ENCODE measurements around the gene LKAAEAR1.

The LKAAEAR1 gene

GRCh38 chr20:64049060-64049877 is 34.9 kb downstream of the LKAAEAR1 start, which contains the start of gene SOX18:
Gene SOX18, minus strand, starts transcription at chr20:64049639. Its CDS starts 123 bp downstream, at chr20:64049516.
- DNase-seq = peak in 1 of 2 experiments; percentile 77

GRCh38 chr20:64048402-64049044 is 35.7 kb downstream of the LKAAEAR1 start:
- DNase-seq = no peak

DNA sequence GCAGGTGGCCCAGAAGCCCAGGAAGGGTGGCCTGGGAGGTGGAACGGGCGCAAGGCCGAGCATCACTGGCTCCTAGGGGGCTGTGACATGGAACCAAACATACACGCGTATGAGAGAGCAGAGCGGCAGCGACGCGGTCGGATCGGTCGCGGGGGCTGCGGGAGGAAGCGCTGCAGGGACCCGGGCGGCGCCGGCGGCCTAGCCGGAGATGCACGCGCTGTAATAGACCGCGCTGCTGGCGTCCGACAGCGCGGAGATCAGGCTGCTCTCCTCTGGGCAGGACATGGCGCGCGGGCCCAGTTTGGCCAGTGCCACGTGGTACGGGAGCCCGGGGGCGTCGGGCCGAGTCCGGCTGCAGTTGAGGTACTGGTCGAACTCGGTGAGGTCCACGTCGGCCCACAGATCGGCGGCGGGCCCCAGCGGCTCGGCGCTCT is 36.2 kb downstream of the LKAAEAR1 start:
- peak in 1 of 2 experiments; percentile 52 for DNase-seq

DNA sequence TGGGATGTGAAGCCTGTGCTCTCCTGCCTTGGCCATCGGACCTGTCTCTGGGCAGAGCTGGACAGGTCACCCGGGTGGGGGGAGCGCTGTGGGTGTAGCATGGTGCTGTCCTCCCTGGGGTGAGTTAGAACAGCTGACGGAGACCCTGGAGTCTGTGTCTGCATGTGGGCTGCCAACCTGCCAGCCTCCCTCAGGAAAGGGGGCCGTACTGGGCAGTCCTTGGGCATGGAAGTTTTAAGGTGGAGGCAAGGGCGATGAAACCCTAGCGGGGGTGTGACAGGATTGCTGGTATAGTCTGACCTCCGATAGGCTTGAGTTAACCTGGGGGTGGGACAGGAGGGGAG is 37.2 kb downstream of the LKAAEAR1 start:
- DNase-seq = no peak

GRCh38 chr20:64045346-64046011 is 38.7 kb downstream of the LKAAEAR1 start:
- no peak for DNase-seq

DNA sequence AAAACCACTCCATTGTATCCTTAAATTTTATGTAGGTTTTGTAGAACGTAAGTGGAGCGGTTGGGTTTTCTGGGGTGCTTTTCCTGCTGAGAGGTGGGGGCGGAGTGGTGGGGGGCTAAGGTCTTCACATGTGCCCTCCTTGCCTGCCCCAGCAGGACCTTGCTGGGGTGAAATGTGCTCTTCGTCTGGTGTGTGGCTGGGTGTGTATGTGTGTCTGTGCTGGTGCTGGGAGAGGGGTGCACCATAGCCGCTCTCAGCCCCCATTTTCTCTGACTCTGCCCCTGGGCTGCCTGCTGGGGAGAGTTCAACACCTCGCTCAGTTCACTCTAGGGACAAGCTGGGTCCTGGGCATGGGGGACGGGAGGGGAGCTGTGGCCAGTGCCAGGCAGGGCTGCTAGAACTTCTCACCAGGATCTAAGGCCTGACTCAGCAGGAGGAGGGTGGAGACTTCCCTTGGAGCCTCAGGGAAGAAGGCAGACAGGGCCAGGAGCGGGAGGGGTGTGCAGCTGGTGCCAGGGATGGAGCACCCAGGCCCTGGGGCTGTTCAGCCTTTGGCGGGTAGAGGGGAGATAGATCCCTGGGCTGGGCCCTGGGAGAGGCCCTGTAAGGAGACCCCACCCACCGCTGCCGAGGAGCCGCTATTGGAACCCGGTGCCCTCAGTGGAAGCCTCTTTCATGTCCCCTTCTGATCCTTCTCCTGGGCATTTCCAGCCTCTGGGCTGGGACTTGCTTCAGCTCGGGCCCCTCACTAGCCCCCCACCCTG is 39.5 kb downstream of the LKAAEAR1 start:
- DNase-seq = no peak

- no peak for DNase-seq
These were observed 40.4 kb downstream of the LKAAEAR1 start for GRCh38 chr20:64043768-64044167.

GRCh38 chr20:64042054-64042781 is 42.0 kb downstream of the LKAAEAR1 start:
- peak in 1 of 2 experiments; percentile 53 for DNase-seq

DNA sequence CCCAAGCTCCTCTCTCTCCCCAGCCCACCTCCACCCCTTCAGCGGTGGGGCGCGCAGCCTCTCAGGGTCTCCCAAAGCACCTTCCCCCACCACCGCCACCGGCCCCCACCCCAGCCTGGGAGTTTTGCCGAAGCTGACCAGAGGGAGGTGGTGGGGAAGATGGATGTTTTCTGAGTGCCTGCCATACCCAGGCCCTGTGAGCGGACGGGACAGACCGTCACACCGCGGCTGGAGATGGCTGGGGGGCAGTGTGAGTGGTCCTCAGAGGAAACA is 42.5 kb downstream of the LKAAEAR1 start:
- DNase-seq = no peak

DNA sequence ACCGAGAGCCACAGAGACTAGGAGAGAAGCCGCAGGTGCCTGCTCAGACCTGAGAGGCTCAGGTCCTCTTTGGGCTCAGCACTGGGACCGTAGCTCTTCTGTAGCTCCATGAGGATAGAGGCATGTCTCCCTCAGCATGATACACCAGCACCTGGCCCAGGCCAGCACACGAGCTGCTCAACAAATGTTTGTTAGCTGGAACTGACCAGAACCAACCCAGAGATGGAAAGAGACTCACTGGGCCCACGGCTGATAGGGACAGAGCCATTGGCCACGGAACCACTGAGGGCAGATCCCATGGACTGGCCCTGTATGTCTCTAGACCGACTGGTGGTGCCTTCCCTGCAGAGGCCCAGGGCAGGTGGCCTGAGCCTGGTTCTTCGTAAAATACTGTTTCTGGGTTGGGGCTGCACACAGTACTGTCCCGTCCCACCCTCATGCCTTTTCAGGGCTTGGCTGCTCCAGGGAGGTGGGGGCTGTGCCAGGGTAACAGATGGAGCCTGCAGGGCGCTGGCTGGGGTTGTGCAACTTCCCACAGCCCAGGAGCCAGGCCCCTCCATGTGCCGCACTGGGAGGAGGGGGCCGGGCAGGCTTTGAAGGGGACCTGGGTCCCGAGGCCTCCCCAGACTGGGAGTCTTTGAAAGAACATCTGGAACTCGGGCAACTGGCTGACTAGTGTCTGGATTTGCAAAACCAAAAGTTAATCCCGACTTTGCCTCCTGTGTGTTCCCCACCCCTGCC is 43.0 kb downstream of the LKAAEAR1 start:
- DNase-seq = no peak

- DNase-seq = no peak
These were observed 43.8 kb downstream of the LKAAEAR1 start for GRCh38 chr20:64040231-64041039.

- no peak for DNase-seq
These were observed 44.7 kb downstream of the LKAAEAR1 start for GRCh38 chr20:64039293-64040160.

- DNase-seq = peak; percentile 42 to 91
These were observed 45.5 kb downstream of the LKAAEAR1 start for GRCh38 chr20:64038565-64039292.

GRCh38 chr20:64038224-64038564 is 46.0 kb downstream of the LKAAEAR1 start:
- DNase-seq = peak in 1 of 2 experiments; percentile 83

DNA sequence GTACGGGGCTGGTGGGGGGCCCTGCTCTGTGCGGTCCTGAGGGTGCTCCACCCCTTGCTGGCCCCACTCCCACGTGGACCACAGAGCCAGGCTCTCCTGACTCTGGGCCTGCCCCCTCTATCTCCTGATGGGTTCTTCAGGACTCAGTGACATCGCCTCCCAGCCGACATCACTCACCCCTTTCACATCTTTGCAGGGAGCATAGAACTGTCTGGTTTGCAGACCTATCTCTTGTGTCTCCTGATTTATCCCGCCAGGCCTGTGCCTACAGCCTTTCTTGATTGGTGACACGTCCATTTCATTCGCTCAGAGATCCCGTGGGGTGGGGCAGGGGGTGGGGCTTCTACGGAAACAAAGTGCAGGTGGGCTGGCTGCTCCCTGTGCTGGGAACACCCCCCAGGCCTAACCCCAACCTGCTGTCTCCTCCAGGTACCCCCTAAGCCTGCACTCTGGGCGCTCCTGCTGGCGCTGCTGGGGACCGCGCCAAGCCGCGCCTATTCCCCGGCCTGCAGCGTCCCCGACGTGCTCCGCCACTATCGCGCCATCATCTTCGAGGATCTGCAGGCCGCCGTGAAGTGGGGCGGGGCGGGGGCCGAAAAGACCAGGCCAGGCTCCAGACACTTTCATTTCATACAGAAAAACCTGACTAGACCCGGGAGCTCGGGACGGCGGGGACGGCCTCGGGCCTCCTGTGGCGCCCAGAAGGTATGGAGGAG is 46.5 kb downstream of the LKAAEAR1 start:
- DNase-seq = peak in 1 of 2 experiments; percentile 54

GRCh38 chr20:64037199-64037497 is 47.0 kb downstream of the LKAAEAR1 start:
- no peak for DNase-seq

DNA sequence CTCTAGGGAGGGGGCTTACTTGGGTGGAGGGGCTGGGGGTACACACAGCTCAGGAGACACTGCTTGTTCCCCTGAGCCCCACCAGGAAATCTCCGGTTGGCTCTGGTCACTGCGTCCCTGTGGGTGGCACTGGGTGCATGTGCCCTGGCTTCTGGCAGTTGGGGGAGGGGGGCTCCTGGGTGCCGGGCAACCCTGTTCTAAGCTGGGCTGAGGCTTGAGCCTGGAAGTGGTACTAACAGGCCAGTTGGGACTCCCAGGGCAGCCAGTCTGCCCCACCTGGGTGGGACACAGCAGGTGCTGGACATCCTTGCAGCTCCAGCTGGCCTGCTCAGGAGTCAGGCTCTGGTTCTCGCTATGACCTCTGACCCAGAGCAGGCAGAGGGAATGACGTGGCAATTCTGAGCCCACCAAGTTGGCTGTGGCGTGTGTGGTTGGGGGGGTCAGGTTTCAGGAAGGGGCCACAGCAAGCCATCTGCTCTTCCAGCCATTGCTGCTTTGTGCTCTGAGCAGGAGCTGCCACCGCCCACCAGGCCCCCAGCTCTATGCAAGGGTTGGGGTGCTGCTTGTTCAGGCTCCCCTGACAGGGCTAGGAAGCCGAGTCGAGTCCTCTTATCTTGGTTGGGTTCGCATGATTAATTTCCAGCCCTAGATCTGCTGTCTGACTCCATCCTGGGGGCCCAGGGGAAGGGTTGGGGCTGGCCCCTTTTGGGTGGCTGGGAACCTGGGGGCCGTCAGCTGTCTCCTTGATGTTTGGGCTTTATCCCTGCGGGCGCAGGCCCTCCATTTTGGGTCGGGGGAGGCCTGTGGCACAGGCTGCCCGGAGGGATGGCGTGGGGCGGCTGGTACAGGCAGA is 47.6 kb downstream of the LKAAEAR1 start:
- no peak for DNase-seq

GRCh38 chr20:64035933-64036345 is 48.3 kb downstream of the LKAAEAR1 start, which contains the start of gene C20orf204:
Gene C20orf204, plus strand, starts transcription at chr20:64036182. Its CDS starts 142 bp downstream, at chr20:64036324.
- DNase-seq = no peak

Data from NCI-H526 (cell line).